ENCODE results near the gene MLH3.

Gene MLH3

DNA sequence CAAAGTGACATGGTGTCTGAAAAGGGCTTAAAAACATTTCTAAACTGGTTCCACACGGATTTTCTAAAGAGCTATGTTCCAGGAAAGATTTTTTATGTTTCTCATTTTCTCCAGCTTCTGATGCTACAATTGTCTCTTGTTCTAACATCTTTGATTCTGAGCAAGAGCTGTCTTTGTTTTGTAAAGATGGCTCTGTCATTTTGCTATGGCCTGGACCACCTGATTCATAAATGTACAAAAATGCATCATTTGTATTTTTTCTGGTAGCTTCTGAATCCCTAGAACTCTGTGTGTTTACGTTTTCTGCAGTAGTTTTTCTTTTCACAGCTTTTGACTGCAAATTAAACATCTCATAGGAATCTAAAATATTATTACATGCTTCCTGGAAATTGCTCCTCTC, 3.2 kb downstream of the MLH3 start:
- Histone ChIP-seq H3K36me3 (ENCODE audit: insufficient read depth, low read length) (peaks cover 2% of the 10 kb centered on the region), H3K9ac (ENCODE audit: low read length) (no peak overlapping the region), H3K4me1 (ENCODE audit: insufficient read depth, low read length) (peaks cover 23% of the 10 kb centered on the region), H3K9me3 (ENCODE audit: low read length) (no peaks in the 10 kb centered on the region), H3K27ac (ENCODE audit: low read depth, low read length) (no peak overlapping the region), H3K4me3 (ENCODE audit: low read depth in 1 of 2, low read length in 2 of 2) (no peak overlapping the region), H3K27me3 (ENCODE audit: control insufficient read depth in 1 of 2, insufficient read depth in 2 of 2, low read length in 2 of 2) (no peaks in the 10 kb centered on the region)

DNA sequence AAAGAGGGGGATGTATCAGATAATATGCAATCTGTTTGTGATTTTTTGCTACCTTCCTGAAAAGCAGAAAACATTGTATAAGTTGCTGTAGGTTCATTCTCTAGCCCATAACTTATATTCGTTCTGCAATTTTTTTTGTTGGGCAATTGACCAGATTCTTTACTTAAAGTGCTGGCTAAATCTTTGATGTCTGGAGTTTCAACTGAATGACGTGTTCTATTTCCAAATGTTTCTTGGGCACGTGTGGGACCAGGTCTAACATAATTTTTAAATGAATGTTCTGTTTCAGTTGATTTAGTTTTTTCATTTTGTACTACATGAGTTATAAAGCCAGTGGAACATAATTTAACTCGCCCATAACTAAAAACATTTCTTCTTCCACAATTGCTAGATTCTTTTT, 3.8 kb downstream of the MLH3 start:
- peaks cover 4% of the 10 kb centered on the region for H3K36me3 ChIP-seq (ENCODE audit: insufficient read depth, low read length)
- no peaks in the 10 kb centered on the region for H3K27me3 ChIP-seq (ENCODE audit: control insufficient read depth in 1 of 2, insufficient read depth in 2 of 2, low read length in 2 of 2)
- H3K9ac ChIP-seq (ENCODE audit: low read length), result no peak overlapping the region
- H3K9me3 ChIP-seq (ENCODE audit: low read length), result no peaks in the 10 kb centered on the region
- H3K4me3 ChIP-seq (ENCODE audit: low read depth in 1 of 2, low read length in 2 of 2), result no peak overlapping the region
- peaks cover 23% of the 10 kb centered on the region for H3K4me1 ChIP-seq (ENCODE audit: insufficient read depth, low read length)
- H3K27ac ChIP-seq (ENCODE audit: low read depth, low read length), result no peak overlapping the region

DNA sequence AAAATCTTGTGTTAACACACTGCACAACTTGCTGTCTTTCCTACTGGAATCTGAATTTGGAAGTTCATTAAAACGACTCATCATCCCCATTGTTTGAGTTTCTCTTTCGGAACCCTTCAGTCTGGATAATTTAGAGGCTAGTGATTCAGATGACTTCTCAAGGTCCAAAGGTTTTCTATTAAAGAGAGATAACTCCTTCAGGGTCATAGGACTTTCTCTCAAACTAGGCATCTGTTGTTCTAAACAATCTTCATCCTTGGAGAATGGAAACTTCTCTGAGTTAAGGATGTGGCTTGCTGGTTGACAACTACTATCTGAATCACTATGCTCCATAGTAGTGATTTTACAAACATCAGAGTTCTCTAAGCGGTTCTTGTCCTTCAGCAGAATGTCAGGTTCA, 4.4 kb downstream of the MLH3 start:
- Histone ChIP-seq H3K9ac (ENCODE audit: low read length) (no peak overlapping the region), H3K27me3 (ENCODE audit: control insufficient read depth in 1 of 2, insufficient read depth in 2 of 2, low read length in 2 of 2) (no peaks in the 10 kb centered on the region), H3K9me3 (ENCODE audit: low read length) (no peaks in the 10 kb centered on the region), H3K4me3 (ENCODE audit: low read depth in 1 of 2, low read length in 2 of 2) (no peak overlapping the region), H3K4me1 (ENCODE audit: insufficient read depth, low read length) (peaks cover 23% of the 10 kb centered on the region), H3K36me3 (ENCODE audit: insufficient read depth, low read length) (peaks cover 4% of the 10 kb centered on the region), H3K27ac (ENCODE audit: low read depth, low read length) (no peak overlapping the region)

DNA sequence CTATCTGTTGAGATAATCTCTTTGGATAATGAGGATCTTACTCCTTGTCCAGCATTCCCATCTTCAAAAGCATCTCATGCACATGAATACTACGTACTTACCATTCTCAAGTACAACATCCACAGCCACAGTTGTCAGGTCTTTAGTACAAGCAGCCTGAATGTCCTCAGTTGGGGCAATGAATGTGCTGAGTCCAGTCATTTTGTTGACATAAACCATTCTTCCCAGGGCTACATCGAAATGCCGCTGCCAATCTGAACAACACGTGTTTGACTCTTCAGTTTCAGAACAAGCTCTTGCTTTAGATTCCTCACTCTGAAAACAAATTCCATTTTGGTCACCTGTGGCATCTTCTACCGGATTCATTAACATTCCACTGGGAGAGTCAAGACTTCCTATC, 5.0 kb downstream of the MLH3 start:
- peaks cover 23% of the 10 kb centered on the region for H3K4me1 ChIP-seq (ENCODE audit: insufficient read depth, low read length)
- no peaks in the 10 kb centered on the region for H3K9me3 ChIP-seq (ENCODE audit: low read length)
- peaks cover 4% of the 10 kb centered on the region for H3K36me3 ChIP-seq (ENCODE audit: insufficient read depth, low read length)
- H3K27ac ChIP-seq (ENCODE audit: low read depth, low read length), result no peak overlapping the region
- no peaks in the 10 kb centered on the region for H3K27me3 ChIP-seq (ENCODE audit: control insufficient read depth in 1 of 2, insufficient read depth in 2 of 2, low read length in 2 of 2)
- no peak overlapping the region for H3K4me3 ChIP-seq (ENCODE audit: low read depth in 1 of 2, low read length in 2 of 2)
- no peak overlapping the region for H3K9ac ChIP-seq (ENCODE audit: low read length)

DNA sequence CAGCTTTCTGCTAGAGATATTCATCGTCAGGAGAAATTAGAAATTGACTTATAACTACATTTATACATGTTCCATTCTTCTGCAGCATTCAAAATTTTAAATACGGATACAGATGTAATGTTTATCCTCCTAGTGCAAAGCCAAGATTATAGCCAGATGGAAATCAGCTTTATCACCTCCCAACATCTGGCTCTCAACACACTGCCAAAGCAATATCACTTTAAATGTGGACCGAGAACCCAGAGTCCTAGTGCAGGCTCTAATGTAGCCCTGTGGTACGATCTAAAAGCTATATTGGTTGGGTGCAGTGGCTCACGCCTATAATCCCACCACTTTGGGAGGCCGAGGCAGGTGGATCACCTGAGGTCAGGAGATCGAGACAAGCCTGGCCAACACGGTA, 6.5 kb downstream of the MLH3 start:
- H3K4me1 ChIP-seq (ENCODE audit: insufficient read depth, low read length), result peaks cover 16% of the 10 kb centered on the region
- H3K9ac ChIP-seq (ENCODE audit: low read length), result no peak overlapping the region
- peaks cover 8% of the 10 kb centered on the region for H3K36me3 ChIP-seq (ENCODE audit: insufficient read depth, low read length)
- no peak overlapping the region for H3K4me3 ChIP-seq (ENCODE audit: low read depth in 1 of 2, low read length in 2 of 2)
- no peaks in the 10 kb centered on the region for H3K9me3 ChIP-seq (ENCODE audit: low read length)
- H3K27ac ChIP-seq (ENCODE audit: low read depth, low read length), result no peak overlapping the region
- H3K27me3 ChIP-seq (ENCODE audit: control insufficient read depth in 1 of 2, insufficient read depth in 2 of 2, low read length in 2 of 2), result no peaks in the 10 kb centered on the region

DNA sequence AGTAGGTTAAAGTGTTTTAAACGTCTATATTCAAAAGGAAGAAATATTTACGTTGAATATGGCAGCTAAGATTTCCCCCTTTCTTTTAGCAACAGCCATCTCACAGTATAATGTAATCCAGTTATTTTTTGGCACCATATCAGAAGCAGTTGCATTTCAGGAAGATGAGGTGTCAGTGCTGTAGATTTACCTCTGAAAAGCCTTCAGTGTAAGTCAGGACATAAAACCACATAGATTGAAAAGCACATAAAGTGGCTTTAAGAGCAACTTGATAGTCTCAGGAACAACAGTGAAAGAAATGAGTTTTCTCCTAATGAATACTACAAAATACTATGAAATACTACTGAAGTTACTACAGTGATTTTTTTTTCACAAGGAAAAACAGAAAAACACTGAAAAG, 6.9 kb downstream of the MLH3 start:
- H3K4me1 ChIP-seq (ENCODE audit: insufficient read depth, low read length), result peaks cover 16% of the 10 kb centered on the region
- H3K4me3 ChIP-seq (ENCODE audit: low read depth in 1 of 2, low read length in 2 of 2), result no peak overlapping the region
- H3K36me3 ChIP-seq (ENCODE audit: insufficient read depth, low read length), result peaks cover 10% of the 10 kb centered on the region
- H3K27me3 ChIP-seq (ENCODE audit: control insufficient read depth in 1 of 2, insufficient read depth in 2 of 2, low read length in 2 of 2), result no peaks in the 10 kb centered on the region
- no peaks in the 10 kb centered on the region for H3K9me3 ChIP-seq (ENCODE audit: low read length)
- no peak overlapping the region for H3K27ac ChIP-seq (ENCODE audit: low read depth, low read length)
- no peak overlapping the region for H3K9ac ChIP-seq (ENCODE audit: low read length)

DNA sequence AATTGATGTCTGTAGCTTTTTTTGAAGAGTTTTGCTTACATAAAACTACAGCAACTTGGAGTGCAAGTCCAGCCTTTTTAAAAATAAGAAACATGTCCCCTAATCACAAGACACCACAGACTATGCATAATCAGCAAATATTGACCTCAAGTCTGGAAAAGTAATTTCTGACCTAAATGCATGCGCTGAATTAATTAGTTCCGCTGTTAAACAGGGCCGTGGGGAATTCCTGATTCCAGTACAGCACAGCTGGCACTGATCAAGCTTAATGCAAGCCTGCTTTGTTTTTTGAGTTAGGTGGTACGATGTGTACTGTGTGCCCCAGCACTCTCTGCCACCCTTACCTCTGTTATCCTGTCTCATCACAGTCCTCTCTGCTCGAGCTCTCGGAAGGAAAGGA, 9.2 kb downstream of the MLH3 start:
- H3K4me1 ChIP-seq (ENCODE audit: insufficient read depth, low read length), result peaks cover 16% of the 10 kb centered on the region
- H3K27me3 ChIP-seq (ENCODE audit: control insufficient read depth in 1 of 2, insufficient read depth in 2 of 2, low read length in 2 of 2), result no peaks in the 10 kb centered on the region
- H3K9ac ChIP-seq (ENCODE audit: low read length), result no peak overlapping the region
- no peaks in the 10 kb centered on the region for H3K9me3 ChIP-seq (ENCODE audit: low read length)
- peaks cover 20% of the 10 kb centered on the region for H3K36me3 ChIP-seq (ENCODE audit: insufficient read depth, low read length)
- H3K4me3 ChIP-seq (ENCODE audit: low read depth in 1 of 2, low read length in 2 of 2), result no peak overlapping the region
- no peak overlapping the region for H3K27ac ChIP-seq (ENCODE audit: low read depth, low read length)

DNA sequence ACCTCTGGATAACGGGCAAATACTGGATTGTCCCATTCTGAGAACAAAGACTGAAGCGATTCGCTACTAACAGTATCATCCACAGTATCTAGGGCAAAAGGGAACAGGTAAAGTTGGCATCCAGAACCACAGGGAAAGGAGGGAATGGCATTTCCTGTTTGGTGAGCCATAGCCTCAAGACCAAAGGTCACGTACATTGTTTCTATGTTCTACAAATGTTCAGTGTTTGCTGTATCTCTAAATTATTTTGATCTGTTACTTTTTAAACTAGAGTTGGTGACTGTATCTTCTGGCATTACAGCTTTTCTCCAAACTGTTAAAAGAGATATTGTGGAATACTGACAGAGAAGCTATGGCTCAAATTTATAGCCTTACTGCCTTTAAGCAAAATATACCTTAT, 9.7 kb downstream of the MLH3 start:
- Histone ChIP-seq H3K27ac (ENCODE audit: low read depth, low read length) (no peak overlapping the region), H3K4me1 (ENCODE audit: insufficient read depth, low read length) (peaks cover 16% of the 10 kb centered on the region), H3K36me3 (ENCODE audit: insufficient read depth, low read length) (peaks cover 21% of the 10 kb centered on the region), H3K9ac (ENCODE audit: low read length) (no peak overlapping the region), H3K27me3 (ENCODE audit: control insufficient read depth in 1 of 2, insufficient read depth in 2 of 2, low read length in 2 of 2) (no peaks in the 10 kb centered on the region), H3K9me3 (ENCODE audit: low read length) (no peaks in the 10 kb centered on the region), H3K4me3 (ENCODE audit: low read depth in 1 of 2, low read length in 2 of 2) (no peak overlapping the region)

DNA sequence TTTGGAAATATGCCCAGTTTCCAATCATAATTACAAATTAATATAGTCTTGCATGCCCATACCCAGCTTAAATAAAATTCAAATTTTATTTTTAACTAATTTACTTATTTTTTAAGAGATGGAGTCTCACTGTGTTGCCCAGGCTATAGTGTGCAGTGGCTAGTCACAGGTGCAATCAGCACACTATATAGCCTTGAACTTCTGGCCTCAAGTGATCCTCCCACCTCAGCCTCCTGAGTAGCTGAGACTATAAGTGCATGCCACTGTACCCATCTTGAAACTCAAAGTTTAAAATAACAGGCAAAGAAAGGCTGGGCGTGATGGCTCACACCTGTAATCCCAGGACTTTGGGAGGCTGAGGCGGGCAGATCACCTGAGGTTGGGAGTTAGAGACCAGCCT, 10.3 kb downstream of the MLH3 start:
- peaks cover 21% of the 10 kb centered on the region for H3K36me3 ChIP-seq (ENCODE audit: insufficient read depth, low read length)
- no peaks in the 10 kb centered on the region for H3K9me3 ChIP-seq (ENCODE audit: low read length)
- no peaks in the 10 kb centered on the region for H3K27me3 ChIP-seq (ENCODE audit: control insufficient read depth in 1 of 2, insufficient read depth in 2 of 2, low read length in 2 of 2)
- no peak overlapping the region for H3K9ac ChIP-seq (ENCODE audit: low read length)
- H3K4me3 ChIP-seq (ENCODE audit: low read depth in 1 of 2, low read length in 2 of 2), result no peak overlapping the region
- no peak overlapping the region for H3K27ac ChIP-seq (ENCODE audit: low read depth, low read length)
- peaks cover 16% of the 10 kb centered on the region for H3K4me1 ChIP-seq (ENCODE audit: insufficient read depth, low read length)

DNA sequence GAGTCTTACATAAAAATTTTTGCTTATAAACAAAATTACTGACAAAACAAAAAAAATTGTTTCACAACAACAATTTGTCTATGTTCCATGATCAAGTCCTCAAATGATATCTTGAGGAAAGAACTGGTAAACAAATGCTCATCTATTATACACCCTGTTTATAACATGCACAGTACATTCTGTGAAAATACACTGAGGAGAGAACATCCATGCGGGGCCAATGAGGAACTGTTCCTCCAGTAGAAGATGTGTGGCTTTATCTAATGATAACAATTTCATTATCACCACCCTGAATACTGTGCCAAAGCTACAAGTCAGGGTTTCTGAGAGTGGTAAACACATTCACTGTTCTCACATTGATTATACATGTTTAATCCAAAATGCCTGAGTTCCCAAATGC, 10.8 kb downstream of the MLH3 start:
- H3K4me1 ChIP-seq (ENCODE audit: insufficient read depth, low read length), result peaks cover 16% of the 10 kb centered on the region
- no peaks in the 10 kb centered on the region for H3K27me3 ChIP-seq (ENCODE audit: control insufficient read depth in 1 of 2, insufficient read depth in 2 of 2, low read length in 2 of 2)
- H3K36me3 ChIP-seq (ENCODE audit: insufficient read depth, low read length), result peaks cover 21% of the 10 kb centered on the region
- no peak overlapping the region for H3K4me3 ChIP-seq (ENCODE audit: low read depth in 1 of 2, low read length in 2 of 2)
- H3K9ac ChIP-seq (ENCODE audit: low read length), result no peak overlapping the region
- no peaks in the 10 kb centered on the region for H3K9me3 ChIP-seq (ENCODE audit: low read length)
- no peak overlapping the region for H3K27ac ChIP-seq (ENCODE audit: low read depth, low read length)

DNA sequence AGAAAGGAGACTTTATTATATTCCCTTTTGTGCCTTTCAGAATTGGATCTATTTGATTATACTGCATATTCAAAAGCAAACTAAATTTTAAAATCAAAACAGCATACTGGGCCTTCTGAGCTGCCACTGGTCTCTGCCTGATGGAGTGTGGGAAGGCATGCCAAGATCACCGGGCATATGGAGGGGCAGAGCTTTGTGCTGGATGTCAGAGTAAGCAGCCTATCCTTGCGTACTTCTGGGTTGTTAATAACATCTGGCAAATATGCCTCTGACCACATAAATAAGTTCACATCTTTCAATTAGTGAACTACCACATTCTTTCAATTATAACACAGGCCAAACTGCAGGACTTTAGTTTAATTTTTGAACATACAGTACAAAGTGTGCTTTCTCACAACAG, 18.3 kb downstream of the MLH3 start:
- Histone ChIP-seq H3K9me3 (ENCODE audit: low read length) (no peaks in the 10 kb centered on the region), H3K36me3 (ENCODE audit: insufficient read depth, low read length) (peaks cover 37% of the 10 kb centered on the region), H3K27ac (ENCODE audit: low read depth, low read length) (no peak overlapping the region), H3K4me3 (ENCODE audit: low read depth in 1 of 2, low read length in 2 of 2) (no peak overlapping the region), H3K4me1 (ENCODE audit: insufficient read depth, low read length) (no peaks in the 10 kb centered on the region), H3K9ac (ENCODE audit: low read length) (no peak overlapping the region), H3K27me3 (ENCODE audit: control insufficient read depth in 1 of 2, insufficient read depth in 2 of 2, low read length in 2 of 2) (no peaks in the 10 kb centered on the region)

DNA sequence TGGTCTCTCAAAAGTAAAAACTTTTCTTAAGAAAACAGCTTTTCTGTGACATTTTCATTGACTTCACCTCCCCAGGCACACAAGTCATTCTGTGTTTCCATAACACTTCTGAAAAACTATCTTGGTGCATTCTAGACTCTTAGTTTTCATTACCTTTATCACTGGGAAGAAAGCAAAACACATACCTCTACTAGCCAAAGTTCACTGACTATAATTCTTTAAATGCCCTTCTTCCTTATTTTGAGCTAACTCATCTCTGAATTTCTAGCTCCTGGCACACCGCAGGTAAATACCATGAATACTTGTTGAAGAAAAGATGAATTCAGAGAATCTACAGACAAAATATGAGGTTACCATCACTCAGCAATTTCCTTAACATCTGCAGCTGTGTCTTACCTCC, 21.1 kb downstream of the MLH3 start:
- no peaks in the 10 kb centered on the region for H3K4me1 ChIP-seq (ENCODE audit: insufficient read depth, low read length)
- H3K4me3 ChIP-seq (ENCODE audit: low read depth in 1 of 2, low read length in 2 of 2), result no peak overlapping the region
- no peaks in the 10 kb centered on the region for H3K27me3 ChIP-seq (ENCODE audit: control insufficient read depth in 1 of 2, insufficient read depth in 2 of 2, low read length in 2 of 2)
- H3K9me3 ChIP-seq (ENCODE audit: low read length), result no peaks in the 10 kb centered on the region
- peaks cover 48% of the 10 kb centered on the region for H3K36me3 ChIP-seq (ENCODE audit: insufficient read depth, low read length)
- no peak overlapping the region for H3K9ac ChIP-seq (ENCODE audit: low read length)
- no peak overlapping the region for H3K27ac ChIP-seq (ENCODE audit: low read depth, low read length)

All from muscle layer of colon (tissue), 2 donors.